ENCODE data around the gene AGRN.
"Not testable (repeated sequence)": the region's sequence is repeated elsewhere in the genome, so short reads cannot be mapped to it uniquely, and the experiment has no call there.

Gene AGRN

GRCh38 chr1:1065265-1065939 lies 45.5 kb downstream of the AGRN start:
- Mint-ChIP-seq H3K4me1 (peaks cover 24% of the 10 kb centered on the region), H3K27me3 (ENCODE audit: low read depth, poor library complexity) (peaks cover 57% of the 10 kb centered on the region), H3K36me3 (ENCODE audit: low read depth) (no peaks in the 10 kb centered on the region), H3K27ac (no peak overlapping the region), H3K9me3 (no peaks in the 10 kb centered on the region), H3K4me3 (peak overlapping the region; percentile 57)
- TF ChIP-seq CTCF (IDR thresholded peaks at IDR 0.05), result no peak
- DNase-seq, result no peak

GRCh38 chr1:1065940-1066304 lies 46.0 kb downstream of the AGRN start:
- H3K27me3 Mint-ChIP-seq (ENCODE audit: low read depth, poor library complexity), result peaks cover 52% of the 10 kb centered on the region
- not testable (repeated sequence) for H3K9me3 Mint-ChIP-seq; DNase-seq; H3K27ac Mint-ChIP-seq; H3K36me3 Mint-ChIP-seq (ENCODE audit: low read depth)
- peak overlapping the region; percentile 57 for H3K4me3 Mint-ChIP-seq
- H3K4me1 Mint-ChIP-seq, result peaks cover 29% of the 10 kb centered on the region

GRCh38 chr1:1066403-1067283 lies 46.7 kb downstream of the AGRN start:
- no peak for TF ChIP-seq CTCF (IDR thresholded peaks at IDR 0.05)
- Mint-ChIP-seq H3K9me3 (no peaks in the 10 kb centered on the region), H3K4me3 (no peak overlapping the region), H3K27me3 (ENCODE audit: low read depth, poor library complexity) (peaks cover 45% of the 10 kb centered on the region), H3K27ac (no peak overlapping the region), H3K36me3 (ENCODE audit: low read depth) (no peaks in the 10 kb centered on the region), H3K4me1 (peaks cover 34% of the 10 kb centered on the region)
- no peak for DNase-seq

GRCh38 chr1:1067284-1067859 lies 47.5 kb downstream of the AGRN start:
- no peak for DNase-seq
- peaks cover 34% of the 10 kb centered on the region for H3K4me1 Mint-ChIP-seq
- H3K27ac Mint-ChIP-seq, result no peak overlapping the region
- H3K27me3 Mint-ChIP-seq (ENCODE audit: low read depth, poor library complexity), result peaks cover 39% of the 10 kb centered on the region
- no peaks in the 10 kb centered on the region for H3K9me3 Mint-ChIP-seq
- no peaks in the 10 kb centered on the region for H3K36me3 Mint-ChIP-seq (ENCODE audit: low read depth)
- H3K4me3 Mint-ChIP-seq, result no peak overlapping the region
- no peak for TF ChIP-seq CTCF (IDR thresholded peaks at IDR 0.05)

GRCh38 chr1:1067860-1068516 lies 48.1 kb downstream of the AGRN start:
- Mint-ChIP-seq H3K4me1 (peaks cover 38% of the 10 kb centered on the region), H3K36me3 (ENCODE audit: low read depth) (no peaks in the 10 kb centered on the region), H3K9me3 (no peaks in the 10 kb centered on the region), H3K4me3 (peak overlapping the region; percentile 74), H3K27ac (no peak overlapping the region), H3K27me3 (ENCODE audit: low read depth, poor library complexity) (peaks cover 35% of the 10 kb centered on the region)
- no peak for TF ChIP-seq CTCF (IDR thresholded peaks at IDR 0.05)
- DNase-seq, result peak; percentile 48

- Mint-ChIP-seq H3K9me3 (no peaks in the 10 kb centered on the region), H3K4me3 (peak overlapping the region; percentile 74), H3K4me1 (peaks cover 38% of the 10 kb centered on the region)
Observed at GRCh38 chr1:1068517-1069055, 48.7 kb downstream of the AGRN start.

More at GRCh38 chr1:1068517-1069055, 48.7 kb downstream of the AGRN start:
- Mint-ChIP-seq H3K36me3 (ENCODE audit: low read depth) (no peaks in the 10 kb centered on the region), H3K27ac (no peak overlapping the region), H3K27me3 (ENCODE audit: low read depth, poor library complexity) (peaks cover 31% of the 10 kb centered on the region)
- no peak for TF ChIP-seq CTCF (IDR thresholded peaks at IDR 0.05)
- DNase-seq, result peak; percentile 48

Data from nephron progenitor cell (in vitro differentiated cells).